HCT116 (cell line): Measurements from ENCODE around the gene ABHD12. TPM values are rescaled to one million over a fixed set of nuclear protein-coding genes. Genes with fewer than 3 reads are reported as not detected.

Source experiments
- ATAC-seq: fragments of 200-7000 bp; cut with Tn5 transposase; 2 replicates; pipeline ENCODE4 v1.9.1; 2020; ENCODE audit warnings: mild to moderate bottlenecking, moderate library complexity
- BruUV-seq: library from RNA; stranded (reverse); fragments of 400-500 nt; replicated peaks from 2 replicates; lab custom pipeline; 2021; lab: Mats Ljungman, UMichigan
- CTCF ChIA-PET: fragments of 300-600 bp; sonication (Branson Sonifier 250); formaldehyde crosslinking; loops from one replicate; lab custom pipeline; 2021; ENCODE audit warnings: antibody characterized with exemption; lab: Charles Lee
- POLR2A ChIA-PET: fragments of 300-600, 350-600 bp; sonication (Branson Sonifier 250); formaldehyde crosslinking; loops from one replicate; lab custom pipeline; 2021; ENCODE audit warnings: antibody characterized with exemption; lab: Charles Lee
- RAD21 ChIA-PET, 2 experiments: fragments of 300-600 bp; sonication (Branson Sonifier 250); formaldehyde crosslinking; loops; one replicate each; lab custom pipeline; 2023; ENCODE audit warnings: low total read pairs in 2 of 2; ENCODE audit not compliant: uncharacterized antibody in 2 of 2, unreplicated experiment in 2 of 2, low non-redundant PET in 1 of 2; lab: Charles Lee
- DNase-seq: peaks from one replicate; pipeline ENCODE4 v3.0.0-alpha.2; 2010; ENCODE audit warnings: low read depth, low spot score
- H2AFZ ChIP-seq: fragments of 200-600 bp; shearing (Covaris generic), sonication (generic); 2 replicates; pipeline ENCODE4 v1.6.1; 2017; ENCODE audit warnings: low read depth, mixed run types, mixed read lengths, antibody characterized with exemption, low read length; ENCODE audit not compliant: poor library complexity, severe bottlenecking
- H3K27ac ChIP-seq: 2 replicates; pipeline ENCODE4 v1.5.1; 2012; ENCODE audit warnings: low read depth, low read length
- H3K27me3 ChIP-seq: fragments of 200-600 bp; sonication (generic); 2 replicates; pipeline ENCODE4 v1.6.1; 2016; ENCODE audit warnings: mixed run types, low read length, mixed read lengths; ENCODE audit not compliant: insufficient read depth
- H3K36me3 ChIP-seq, 2 experiments: fragments of 200-500 bp in 1 of 2; fragments of 200-600 bp in 1 of 2; sonication (Bioruptor generic) in 1 of 2; sonication (generic) in 1 of 2; 2 replicates each; pipeline versions ENCODE4 v1.5.1 to v1.6.1; 2014 to 2016; ENCODE audit warnings: low read length in 2 of 2, inconsistent platforms in 1 of 2, mixed read lengths in 1 of 2, mixed run types in 1 of 2; ENCODE audit not compliant: insufficient read depth in 2 of 2, control insufficient read depth in 1 of 2
- H3K4me1 ChIP-seq, 2 experiments: fragments of 200-600 bp in 1 of 2; sonication (generic) in 1 of 2; 2 replicates each; pipeline versions ENCODE4 v1.5.1 to v1.6.1; 2012 to 2017; ENCODE audit warnings: low read length in 2 of 2, inconsistent platforms in 1 of 2, mild to moderate bottlenecking in 1 of 2, mixed read lengths in 1 of 2, mixed run types in 1 of 2, moderate library complexity in 1 of 2; ENCODE audit not compliant: insufficient read depth in 2 of 2, control insufficient read depth in 1 of 2
- H3K4me2 ChIP-seq: fragments of 200-600 bp; sonication (generic); 2 replicates; pipeline ENCODE4 v1.6.1; 2017; ENCODE audit warnings: mixed run types, low read length, mixed read lengths
- H3K4me3 ChIP-seq, 2 experiments: fragments of 200-600 bp in 1 of 2; sonication (generic) in 1 of 2; replicated peaks in 1 of 2; 2 replicates each; pipeline ENCODE4 v1.5.1; 2011 to 2016; ENCODE audit warnings: low read length in 2 of 2, control low read depth in 1 of 2, low read depth in 1 of 2, mild to moderate bottlenecking in 1 of 2, mixed read lengths in 1 of 2, mixed run types in 1 of 2
- H3K79me2 ChIP-seq: fragments of 200-600 bp; sonication (generic); 2 replicates; pipeline ENCODE4 v1.6.1; 2017; ENCODE audit warnings: mild to moderate bottlenecking, mixed run types, low read length, moderate library complexity, mixed read lengths; ENCODE audit not compliant: insufficient read depth
- H3K9ac ChIP-seq: fragments of 200-600 bp; sonication (generic); 2 replicates; pipeline ENCODE4 v1.6.1; 2016; ENCODE audit warnings: low read length, mixed read lengths
- H3K9me2 ChIP-seq: fragments of 200-600 bp; sonication (generic), shearing (Covaris generic); 2 replicates; pipeline ENCODE4 v1.6.1; 2017; ENCODE audit warnings: mixed run types, mild to moderate bottlenecking, moderate library complexity; ENCODE audit not compliant: insufficient read depth
- H3K9me3 ChIP-seq, 2 experiments: fragments of 200-500 bp in 1 of 2; fragments of 200-600 bp in 1 of 2; sonication (Bioruptor generic) in 1 of 2; sonication (generic) in 1 of 2; 2 replicates each; pipeline ENCODE4 v1.6.1; 2014 to 2017; ENCODE audit warnings: low read length in 2 of 2, mixed read lengths in 2 of 2, inconsistent platforms in 1 of 2, low read depth in 1 of 2, mild to moderate bottlenecking in 1 of 2, mixed run types in 1 of 2, moderate library complexity in 1 of 2; ENCODE audit not compliant: control insufficient read depth in 1 of 2, insufficient read depth in 1 of 2
- H4K20me1 ChIP-seq: fragments of 200-600 bp; sonication (generic), shearing (Covaris generic); 2 replicates; pipeline ENCODE4 v1.6.1; 2017; ENCODE audit warnings: mixed run types, mild to moderate bottlenecking, moderate library complexity; ENCODE audit not compliant: insufficient read depth
- ATF3 ChIP-seq: IDR thresholded peaks from 2 replicates; pipeline ENCODE4 v1.6.1; 2012
- CBX3 ChIP-seq: IDR thresholded peaks from 2 replicates; pipeline ENCODE4 v1.6.1; 2012; ENCODE audit warnings: low read depth
- CEBPB ChIP-seq: IDR thresholded peaks from 2 replicates; pipeline ENCODE4 v1.6.1; 2012; ENCODE audit warnings: low read depth
- CTCF ChIP-seq, 3 experiments: fragments of 200-600 bp in 1 of 3; sonication (generic) in 1 of 3; IDR thresholded peaks in 2 of 3; conservative IDR thresholded peaks in 1 of 3; 2 replicates each; pipeline ENCODE4 v1.5.1; 2012 to 2017; ENCODE audit warnings: low read depth in 2 of 3, low read length in 2 of 3, antibody characterized with exemption in 1 of 3, borderline replicate concordance in 1 of 3, control low read depth in 1 of 3, mild to moderate bottlenecking in 1 of 3, mixed read lengths in 1 of 3, mixed run types in 1 of 3, moderate library complexity in 1 of 3; ENCODE audit not compliant: insufficient read depth in 1 of 3
- EGR1 ChIP-seq: IDR thresholded peaks from 2 replicates; pipeline ENCODE4 v1.6.1; 2012; ENCODE audit warnings: low read depth
- EZH2phosphoT487 ChIP-seq: fragments of 200-600 bp; IDR thresholded peaks from 2 replicates; pipeline ENCODE4 v1.6.1; 2018; ENCODE audit warnings: antibody characterized with exemption, borderline replicate concordance
- FOSL1 ChIP-seq: IDR thresholded peaks from 2 replicates; pipeline ENCODE4 v1.6.1; 2012; ENCODE audit warnings: low read depth
- JUND ChIP-seq: IDR thresholded peaks from 2 replicates; pipeline ENCODE4 v1.6.1; 2012
- RAD21 ChIP-seq: IDR thresholded peaks from 2 replicates; pipeline ENCODE4 v1.6.1; 2012; ENCODE audit warnings: low read depth, mild to moderate bottlenecking
- SIN3A ChIP-seq: IDR thresholded peaks from 2 replicates; pipeline ENCODE4 v1.6.1; 2012; ENCODE audit warnings: low read depth
- SP1 ChIP-seq: IDR thresholded peaks from 2 replicates; pipeline ENCODE4 v1.6.1; 2012; ENCODE audit warnings: low read depth
- YY1 ChIP-seq: IDR thresholded peaks from 2 replicates; pipeline ENCODE4 v1.6.1; 2011; ENCODE audit warnings: low read length, low read depth, moderate library complexity, mild to moderate bottlenecking; ENCODE audit not compliant: insufficient replicate concordance; ENCODE audit errors: extremely low read depth
- ZBTB33 ChIP-seq: IDR thresholded peaks from 2 replicates; pipeline ENCODE4 v1.6.1; 2011; ENCODE audit warnings: mild to moderate bottlenecking, low read length, moderate library complexity; ENCODE audit not compliant: insufficient replicate concordance; ENCODE audit errors: extremely low read depth
- ZFX ChIP-seq: fragments of 450-650 bp; IDR thresholded peaks from 2 replicates; pipeline ENCODE4 v1.6.1; 2017
- intact Hi-C: fragments of 100-400 bp; cut with micrococcal nuclease; formaldehyde crosslinking; loops from 2 replicates; pipeline ENCODE4 v1.10.0; 2022
- total RNA-seq: library from RNA; stranded (reverse); gene quantifications from one replicate; pipeline ENCODE4 v1.2.1, GENCODE V29; 2021; ENCODE audit not compliant: unreplicated experiment
- TF ChIP-seq, protein P1 (sequence below): IDR thresholded peaks from 2 replicates; pipeline ENCODE4 v1.6.1; 2012; ENCODE audit warnings: low read depth
- TF ChIP-seq, protein P2 (sequence below): IDR thresholded peaks from 2 replicates; pipeline ENCODE4 v1.6.1; 2012

Gene ABHD12
- total RNA-seq, 1 experiment from 2014 or later: 31.7 TPM

DNA sequence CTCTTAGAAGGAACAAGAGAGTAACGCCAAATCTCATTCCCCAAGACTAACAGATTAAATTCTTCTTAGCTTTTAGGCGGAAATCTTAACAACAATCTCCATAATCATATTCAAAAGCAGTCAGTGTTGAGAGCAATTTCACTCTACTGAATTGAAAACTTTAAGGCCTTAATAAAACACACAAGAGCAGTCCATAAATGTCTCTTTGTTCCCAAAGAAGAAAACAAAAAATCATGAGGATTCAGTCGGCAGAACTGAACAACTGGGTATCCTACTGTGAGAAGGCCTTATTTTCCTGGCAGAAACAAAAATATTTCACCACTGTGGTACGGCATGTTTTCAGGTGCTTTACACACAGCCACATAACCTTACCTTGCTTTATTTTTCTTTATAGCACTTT lies 14.4 kb downstream of the ABHD12 start:
- no peak overlapping the region for H3K4me3 ChIP-seq
- CTCF ChIA-PET: no interaction called here

More for the DNA sequence above, 14.4 kb downstream of the ABHD12 start:
- no peak for ATAC-seq
- intact Hi-C loops: no loop called here
- no peaks in the 10 kb centered on the region for H3K36me3 ChIP-seq
- no peaks in the 10 kb centered on the region for H3K4me1 ChIP-seq
- H3K79me2 ChIP-seq: peaks cover 30% of the 10 kb centered on the region
- RAD21 ChIA-PET: interaction anchor here (0.7 kb wide), 2 partner anchors 9 to 94 kb away, joined by 3 to 6 read pairs; no protein-coding TSS in a partner anchor
- no peak overlapping the region for H2AFZ ChIP-seq
- no TSS peak for BruUV-seq
- H3K27ac ChIP-seq: no peak overlapping the region
- DNase-seq: no peak
- H3K9ac ChIP-seq: no peak overlapping the region
- POLR2A ChIA-PET: no interaction called here
- no peaks in the 10 kb centered on the region for H3K9me3 ChIP-seq
- no peak overlapping the region for H3K4me2 ChIP-seq
- H3K9me2 ChIP-seq: no peaks in the 10 kb centered on the region
- no peaks in the 10 kb centered on the region for H4K20me1 ChIP-seq
- no peaks in the 10 kb centered on the region for H3K27me3 ChIP-seq
- TF ChIP-seq ZFX (no peak), CEBPB (no peak), EGR1 (no peak), SP1 (no peak), EZH2phosphoT487 (no peak), CTCF (IDR thresholded peaks at IDR 0.05 in 2 of 3, conservative IDR thresholded peaks at IDR 0.05 in 1 of 3; ENCODE audit: borderline replicate concordance in 1 of 3, insufficient read depth in 1 of 3, low read depth in 2 of 3, low read length in 2 of 3) (no peak), ATF3 (no peak), FOSL1 (no peak), CBX3 (no peak), SIN3A (no peak), ZBTB33 (no peak), YY1 (no peak), RAD21 (no peak), JUND (no peak)
- TF ChIP-seq, protein P1, sequence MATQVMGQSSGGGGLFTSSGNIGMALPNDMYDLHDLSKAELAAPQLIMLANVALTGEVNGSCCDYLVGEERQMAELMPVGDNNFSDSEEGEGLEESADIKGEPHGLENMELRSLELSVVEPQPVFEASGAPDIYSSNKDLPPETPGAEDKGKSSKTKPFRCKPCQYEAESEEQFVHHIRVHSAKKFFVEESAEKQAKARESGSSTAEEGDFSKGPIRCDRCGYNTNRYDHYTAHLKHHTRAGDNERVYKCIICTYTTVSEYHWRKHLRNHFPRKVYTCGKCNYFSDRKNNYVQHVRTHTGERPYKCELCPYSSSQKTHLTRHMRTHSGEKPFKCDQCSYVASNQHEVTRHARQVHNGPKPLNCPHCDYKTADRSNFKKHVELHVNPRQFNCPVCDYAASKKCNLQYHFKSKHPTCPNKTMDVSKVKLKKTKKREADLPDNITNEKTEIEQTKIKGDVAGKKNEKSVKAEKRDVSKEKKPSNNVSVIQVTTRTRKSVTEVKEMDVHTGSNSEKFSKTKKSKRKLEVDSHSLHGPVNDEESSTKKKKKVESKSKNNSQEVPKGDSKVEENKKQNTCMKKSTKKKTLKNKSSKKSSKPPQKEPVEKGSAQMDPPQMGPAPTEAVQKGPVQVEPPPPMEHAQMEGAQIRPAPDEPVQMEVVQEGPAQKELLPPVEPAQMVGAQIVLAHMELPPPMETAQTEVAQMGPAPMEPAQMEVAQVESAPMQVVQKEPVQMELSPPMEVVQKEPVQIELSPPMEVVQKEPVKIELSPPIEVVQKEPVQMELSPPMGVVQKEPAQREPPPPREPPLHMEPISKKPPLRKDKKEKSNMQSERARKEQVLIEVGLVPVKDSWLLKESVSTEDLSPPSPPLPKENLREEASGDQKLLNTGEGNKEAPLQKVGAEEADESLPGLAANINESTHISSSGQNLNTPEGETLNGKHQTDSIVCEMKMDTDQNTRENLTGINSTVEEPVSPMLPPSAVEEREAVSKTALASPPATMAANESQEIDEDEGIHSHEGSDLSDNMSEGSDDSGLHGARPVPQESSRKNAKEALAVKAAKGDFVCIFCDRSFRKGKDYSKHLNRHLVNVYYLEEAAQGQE: no peak
- TF ChIP-seq, protein P2, sequence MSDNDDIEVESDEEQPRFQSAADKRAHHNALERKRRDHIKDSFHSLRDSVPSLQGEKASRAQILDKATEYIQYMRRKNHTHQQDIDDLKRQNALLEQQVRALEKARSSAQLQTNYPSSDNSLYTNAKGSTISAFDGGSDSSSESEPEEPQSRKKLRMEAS: no peak
